Measurements from ENCODE around the gene SLC27A4.

SLC27A4 gene

DNA sequence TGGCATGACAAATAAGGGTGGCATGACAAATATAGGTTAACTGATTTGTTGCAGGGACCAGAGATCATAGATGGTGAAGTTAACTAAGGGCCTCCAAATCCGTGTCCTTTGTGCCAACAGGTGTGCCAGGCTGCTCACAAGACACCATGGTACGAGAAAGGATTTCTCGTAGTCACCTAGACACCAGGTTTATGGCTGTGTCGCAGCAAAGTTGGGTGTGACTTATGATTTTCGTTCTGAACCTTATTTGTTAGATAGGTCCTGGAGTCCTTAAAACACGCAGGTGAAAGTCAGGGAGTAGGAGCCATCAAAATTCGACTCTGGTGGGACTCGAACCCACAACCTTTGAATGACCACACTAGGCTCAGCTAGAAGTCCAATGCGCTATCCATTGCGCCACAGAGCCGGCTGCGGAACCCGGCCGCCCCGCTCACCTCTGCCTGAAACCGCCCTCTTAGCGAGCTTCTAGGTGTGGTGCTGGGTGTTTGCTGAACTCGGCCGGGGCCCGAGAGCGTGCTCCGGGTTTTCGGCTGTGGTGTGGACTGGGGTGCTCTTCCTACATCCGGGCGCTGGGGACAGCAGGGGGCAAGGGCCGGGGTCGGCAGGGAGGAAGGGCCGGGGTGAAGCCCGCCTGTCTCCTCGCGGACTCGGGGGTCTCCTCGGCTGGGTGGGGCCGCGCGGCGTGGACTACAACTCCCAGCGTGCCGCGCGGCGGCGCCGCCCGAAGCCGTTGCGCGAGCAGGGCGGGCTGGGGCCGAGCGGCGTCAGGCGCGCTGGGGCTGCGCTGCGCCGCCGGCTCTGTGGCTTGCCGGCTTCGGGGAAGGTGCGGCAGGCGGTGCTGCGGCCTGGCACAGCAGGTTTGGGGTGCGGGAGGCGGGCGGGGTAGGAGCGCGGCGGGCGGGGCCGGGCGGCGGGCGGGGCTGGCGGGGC lies at the start of gene SLC27A4:
Gene SLC27A4 (plus strand): TSS at position 767 of the 930 bp plus-strand sequence. CDS start 2,606 bp downstream, outside the sequence.
- peak; percentile 83 for DNase-seq (ENCODE audit: low spot score)

DNA sequence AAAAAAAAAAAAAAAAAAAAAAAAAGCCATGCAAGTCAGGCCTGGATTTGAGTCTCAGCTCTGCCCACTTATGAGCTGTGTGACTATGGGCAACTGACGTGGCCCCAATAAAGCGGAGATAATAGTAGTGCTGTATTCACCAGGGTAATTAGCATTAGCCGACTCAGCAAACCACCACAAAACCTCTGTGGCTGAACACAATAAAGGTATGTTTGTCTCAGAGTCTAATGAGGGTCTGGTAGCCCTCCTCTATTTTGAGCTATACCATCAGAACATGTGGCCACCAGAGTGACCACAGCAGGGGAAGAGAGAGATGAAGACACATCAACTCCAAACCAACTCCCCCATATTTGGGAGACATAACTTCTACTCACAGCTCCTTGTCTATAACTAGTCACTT lies 48.3 kb upstream of the SLC27A4 start:
- DNase-seq (ENCODE audit: low spot score): no peak

- DNase-seq (ENCODE audit: low spot score): no peak
Observed at GRCh38 chr9:128293091-128293490, 47.2 kb upstream of the SLC27A4 start.

- no peak for DNase-seq (ENCODE audit: low spot score)
Observed at GRCh38 chr9:128294142-128294541, 46.2 kb upstream of the SLC27A4 start.

- DNase-seq (ENCODE audit: low spot score): no peak
Observed at GRCh38 chr9:128296340-128297220, 43.7 kb upstream of the SLC27A4 start.

- no peak for DNase-seq (ENCODE audit: low spot score)
Observed at GRCh38 chr9:128297221-128297773, 43.0 kb upstream of the SLC27A4 start.

- DNase-seq (ENCODE audit: low spot score): no peak
Observed at GRCh38 chr9:128298535-128299482, 41.5 kb upstream of the SLC27A4 start.

- no peak for DNase-seq (ENCODE audit: low spot score)
Observed at GRCh38 chr9:128304136-128304970, 36.0 kb upstream of the SLC27A4 start.

DNA sequence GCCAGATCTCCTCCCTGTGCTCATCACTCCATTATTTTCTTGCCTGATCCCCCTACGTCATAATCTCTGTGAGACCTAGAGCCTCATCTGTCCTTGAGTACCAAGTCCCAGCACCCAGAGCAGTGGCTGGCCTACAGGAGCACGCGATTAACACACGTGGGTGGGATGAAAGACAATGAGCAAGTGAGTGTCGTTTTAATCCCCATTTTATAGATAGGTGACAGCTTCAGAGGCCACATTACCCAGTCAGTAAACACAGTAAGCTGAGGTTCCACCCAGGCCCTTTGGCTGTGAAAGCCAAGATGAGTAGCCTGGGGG lies 35.4 kb upstream of the SLC27A4 start:
- no peak for DNase-seq (ENCODE audit: low spot score)

- DNase-seq (ENCODE audit: low spot score): no peak
Observed at GRCh38 chr9:128309551-128309950, 30.8 kb upstream of the SLC27A4 start.

- DNase-seq (ENCODE audit: low spot score): no peak
Observed at GRCh38 chr9:128310461-128310860, 29.9 kb upstream of the SLC27A4 start.

GRCh38 chr9:128314697-128315096 lies 25.6 kb upstream of the SLC27A4 start:
- DNase-seq (ENCODE audit: low spot score): no peak

GRCh38 chr9:128316421-128316820 lies 23.9 kb upstream of the SLC27A4 start:
- DNase-seq (ENCODE audit: low spot score): peak; percentile 97

DNA sequence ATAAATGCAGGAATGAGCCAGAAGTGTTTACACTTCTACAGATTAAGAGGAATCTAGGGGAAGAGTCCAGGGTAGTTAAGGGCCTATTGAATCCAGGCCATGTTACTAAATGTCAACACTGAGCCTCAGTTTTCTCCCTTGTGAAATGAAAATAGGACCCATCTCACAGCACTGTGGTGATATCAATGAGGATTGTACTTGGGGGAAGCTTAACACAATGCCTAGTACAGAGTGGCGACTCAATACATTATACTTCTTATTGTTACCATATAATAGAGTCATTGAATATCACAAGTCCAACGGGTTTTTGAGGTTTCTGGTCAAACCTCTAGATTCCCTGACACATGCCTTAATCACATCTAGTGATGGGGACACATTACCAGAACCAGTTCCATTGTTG lies 22.7 kb upstream of the SLC27A4 start:
- DNase-seq (ENCODE audit: low spot score): no peak

GRCh38 chr9:128321343-128321742 lies 19.0 kb upstream of the SLC27A4 start:
- DNase-seq (ENCODE audit: low spot score): no peak

GRCh38 chr9:128321879-128322403 lies 18.4 kb upstream of the SLC27A4 start:
- DNase-seq (ENCODE audit: low spot score): no peak

- DNase-seq (ENCODE audit: low spot score): peak; percentile 96
Observed at GRCh38 chr9:128322404-128323211, 17.7 kb upstream of the SLC27A4 start, which contains the start of the genes COQ4 and TRUB2. COQ4 (plus strand) TSS chr9:128322839; CDS start chr9:128322859, 20 bp downstream. TRUB2 (minus strand) TSS chr9:128322447; CDS start chr9:128322408, 39 bp downstream.

- DNase-seq (ENCODE audit: low spot score): no peak
Observed at GRCh38 chr9:128323212-128323730, 17.1 kb upstream of the SLC27A4 start.

DNA sequence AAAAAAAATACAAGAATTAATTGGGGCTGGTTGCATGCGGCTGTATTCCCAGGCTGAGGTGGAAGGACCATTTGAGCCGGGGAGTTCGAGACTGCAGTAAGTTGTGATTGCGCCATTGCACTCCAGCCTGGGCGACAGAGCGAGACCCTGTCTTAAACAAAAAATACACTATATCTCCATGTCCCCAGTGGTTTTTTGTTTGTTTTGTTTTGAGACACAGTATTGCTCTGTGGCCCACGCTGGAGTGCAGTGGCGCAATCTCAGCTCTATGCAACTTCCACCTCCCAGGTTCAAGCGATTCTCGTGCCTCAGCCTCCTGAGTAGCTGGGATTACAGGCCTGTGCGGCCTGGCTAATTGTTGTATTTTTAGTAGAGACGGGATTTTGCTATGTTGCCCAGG lies 16.5 kb upstream of the SLC27A4 start:
- DNase-seq (ENCODE audit: low spot score): no peak
